ENCODE data around the gene UBE2I.

The UBE2I gene

DNA sequence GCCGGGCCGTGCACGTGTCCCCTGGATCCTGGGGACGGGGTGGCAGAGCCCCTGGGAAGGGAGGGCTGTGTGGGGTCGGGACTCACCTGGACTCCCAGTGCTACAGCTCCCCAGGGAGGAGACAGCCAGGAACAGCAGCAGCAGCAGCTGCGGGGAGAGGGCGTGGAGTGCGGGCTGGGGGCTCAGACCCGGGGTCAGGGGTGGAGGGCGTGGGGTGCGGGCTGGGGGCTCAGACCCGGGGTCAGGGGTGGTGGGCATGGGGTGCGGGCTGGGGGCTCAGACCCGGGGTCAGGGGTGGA lies 32.9 kb upstream of the UBE2I start:
- Histone ChIP-seq H3K4me3 (ENCODE audit: low read depth in 1 of 2, low read length in 1 of 2) (no peak overlapping the region), H3K36me3 (no peaks in the 10 kb centered on the region), H3K9me3 (no peaks in the 10 kb centered on the region), H3K27ac (no peak overlapping the region), H3K4me1 (ENCODE audit: control insufficient read depth in 1 of 2, insufficient read depth in 1 of 2, low read depth in 1 of 2, low read length in 1 of 2) (no peaks in the 10 kb centered on the region), H3K27me3 (peaks cover 54% of the 10 kb centered on the region)
- TF ChIP-seq, protein P1, sequence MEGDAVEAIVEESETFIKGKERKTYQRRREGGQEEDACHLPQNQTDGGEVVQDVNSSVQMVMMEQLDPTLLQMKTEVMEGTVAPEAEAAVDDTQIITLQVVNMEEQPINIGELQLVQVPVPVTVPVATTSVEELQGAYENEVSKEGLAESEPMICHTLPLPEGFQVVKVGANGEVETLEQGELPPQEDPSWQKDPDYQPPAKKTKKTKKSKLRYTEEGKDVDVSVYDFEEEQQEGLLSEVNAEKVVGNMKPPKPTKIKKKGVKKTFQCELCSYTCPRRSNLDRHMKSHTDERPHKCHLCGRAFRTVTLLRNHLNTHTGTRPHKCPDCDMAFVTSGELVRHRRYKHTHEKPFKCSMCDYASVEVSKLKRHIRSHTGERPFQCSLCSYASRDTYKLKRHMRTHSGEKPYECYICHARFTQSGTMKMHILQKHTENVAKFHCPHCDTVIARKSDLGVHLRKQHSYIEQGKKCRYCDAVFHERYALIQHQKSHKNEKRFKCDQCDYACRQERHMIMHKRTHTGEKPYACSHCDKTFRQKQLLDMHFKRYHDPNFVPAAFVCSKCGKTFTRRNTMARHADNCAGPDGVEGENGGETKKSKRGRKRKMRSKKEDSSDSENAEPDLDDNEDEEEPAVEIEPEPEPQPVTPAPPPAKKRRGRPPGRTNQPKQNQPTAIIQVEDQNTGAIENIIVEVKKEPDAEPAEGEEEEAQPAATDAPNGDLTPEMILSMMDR (IDR thresholded peaks at IDR 0.05): no peak

DNA sequence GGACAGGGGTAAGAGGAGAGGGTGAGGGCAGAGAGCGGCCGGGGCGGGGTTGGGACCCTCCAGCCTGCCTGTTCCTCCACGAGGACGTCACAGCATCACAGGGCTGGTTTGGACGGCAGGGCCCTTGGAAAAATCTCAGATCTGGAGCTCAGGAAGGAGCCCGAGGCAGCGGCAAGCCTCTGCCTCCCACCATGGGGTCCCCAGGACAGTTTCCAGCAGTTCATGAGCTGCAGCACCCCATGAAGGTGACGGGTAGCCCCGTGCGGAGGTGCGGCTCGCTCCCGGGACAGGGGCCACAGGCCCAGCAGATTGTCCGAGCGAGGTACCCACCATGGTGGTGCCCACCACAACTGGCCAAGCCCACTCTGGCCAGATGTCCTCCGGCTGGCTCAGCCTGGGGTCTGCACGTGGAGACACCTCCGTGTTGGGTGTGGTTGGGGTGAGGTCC lies 32.3 kb upstream of the UBE2I start:
- H3K27me3 ChIP-seq: peaks cover 55% of the 10 kb centered on the region

DNA sequence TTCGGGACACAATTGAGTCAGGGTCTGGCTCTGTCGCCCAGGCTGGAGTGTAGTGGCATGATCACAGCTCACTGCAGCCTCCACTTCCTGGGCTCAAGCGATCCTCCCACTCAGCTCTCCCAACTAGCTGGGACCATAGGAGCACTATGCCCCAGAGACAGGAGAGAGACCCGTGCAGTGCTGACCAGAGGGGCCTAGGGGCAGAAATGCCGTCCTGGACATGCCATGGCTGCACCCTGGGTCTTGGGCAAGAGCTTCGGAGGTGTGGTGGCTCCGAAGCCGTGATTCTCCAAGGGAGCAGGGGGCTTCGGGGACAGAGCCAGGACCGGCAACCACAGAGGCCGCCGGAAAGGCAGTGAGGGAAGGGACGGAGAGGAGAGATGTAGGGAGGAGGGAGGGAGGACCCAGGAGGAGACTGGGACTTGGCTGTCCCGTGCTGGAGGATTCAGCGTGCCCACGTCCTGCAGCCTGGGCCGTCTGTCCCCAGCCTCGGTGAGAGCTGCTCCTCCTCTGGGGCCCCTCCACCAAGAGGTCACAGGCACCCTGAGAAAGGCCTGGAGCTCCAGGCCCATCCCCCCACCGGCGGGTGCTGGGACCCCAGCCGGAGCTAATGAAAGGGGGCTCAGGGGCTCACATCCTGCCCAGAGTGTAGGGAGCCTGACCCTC lies 31.7 kb upstream of the UBE2I start:
- peaks cover 56% of the 10 kb centered on the region for H3K27me3 ChIP-seq
- no peak overlapping the region for H3K27ac ChIP-seq
- no peaks in the 10 kb centered on the region for H3K36me3 ChIP-seq
- H3K4me3 ChIP-seq (ENCODE audit: low read depth in 1 of 2, low read length in 1 of 2): no peak overlapping the region
- H3K4me1 ChIP-seq (ENCODE audit: control insufficient read depth in 1 of 2, insufficient read depth in 1 of 2, low read depth in 1 of 2, low read length in 1 of 2): no peaks in the 10 kb centered on the region
- TF ChIP-seq, protein P1 (IDR thresholded peaks at IDR 0.05): no peak
- no peaks in the 10 kb centered on the region for H3K9me3 ChIP-seq

More for the DNA sequence above, 32.3 kb upstream of the UBE2I start:
- Histone ChIP-seq H3K4me1 (ENCODE audit: control insufficient read depth in 1 of 2, insufficient read depth in 1 of 2, low read depth in 1 of 2, low read length in 1 of 2) (no peaks in the 10 kb centered on the region), H3K27ac (no peak overlapping the region), H3K36me3 (no peaks in the 10 kb centered on the region), H3K9me3 (no peaks in the 10 kb centered on the region), H3K4me3 (ENCODE audit: low read depth in 1 of 2, low read length in 1 of 2) (no peak overlapping the region)
- TF ChIP-seq, protein P1 (IDR thresholded peaks at IDR 0.05): no peak

DNA sequence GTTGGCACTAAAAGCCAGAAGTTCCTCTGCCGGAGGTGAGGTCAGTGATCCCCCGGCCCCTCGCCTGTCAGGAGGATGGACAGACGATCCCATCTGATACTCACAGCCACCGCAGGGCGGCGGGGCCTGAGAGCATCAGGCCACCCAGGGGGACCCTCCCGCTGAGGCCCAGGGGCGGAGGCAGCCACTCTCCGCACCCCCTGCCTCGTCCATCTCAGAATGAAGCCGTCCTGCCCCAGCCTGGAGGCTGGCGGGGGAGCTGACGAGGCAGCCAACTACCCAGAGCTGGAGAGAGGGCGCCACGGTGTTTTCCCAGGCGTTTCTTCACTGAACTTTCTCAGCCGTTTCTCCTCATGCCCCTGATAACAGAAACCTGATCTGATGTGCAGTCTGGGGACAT lies 31.0 kb upstream of the UBE2I start:
- Histone ChIP-seq H3K36me3 (no peaks in the 10 kb centered on the region), H3K27ac (no peak overlapping the region), H3K4me3 (ENCODE audit: low read depth in 1 of 2, low read length in 1 of 2) (no peak overlapping the region), H3K9me3 (no peaks in the 10 kb centered on the region), H3K4me1 (ENCODE audit: control insufficient read depth in 1 of 2, insufficient read depth in 1 of 2, low read depth in 1 of 2, low read length in 1 of 2) (no peaks in the 10 kb centered on the region), H3K27me3 (peaks cover 59% of the 10 kb centered on the region)
- TF ChIP-seq, protein P1 (IDR thresholded peaks at IDR 0.05): no peak

DNA sequence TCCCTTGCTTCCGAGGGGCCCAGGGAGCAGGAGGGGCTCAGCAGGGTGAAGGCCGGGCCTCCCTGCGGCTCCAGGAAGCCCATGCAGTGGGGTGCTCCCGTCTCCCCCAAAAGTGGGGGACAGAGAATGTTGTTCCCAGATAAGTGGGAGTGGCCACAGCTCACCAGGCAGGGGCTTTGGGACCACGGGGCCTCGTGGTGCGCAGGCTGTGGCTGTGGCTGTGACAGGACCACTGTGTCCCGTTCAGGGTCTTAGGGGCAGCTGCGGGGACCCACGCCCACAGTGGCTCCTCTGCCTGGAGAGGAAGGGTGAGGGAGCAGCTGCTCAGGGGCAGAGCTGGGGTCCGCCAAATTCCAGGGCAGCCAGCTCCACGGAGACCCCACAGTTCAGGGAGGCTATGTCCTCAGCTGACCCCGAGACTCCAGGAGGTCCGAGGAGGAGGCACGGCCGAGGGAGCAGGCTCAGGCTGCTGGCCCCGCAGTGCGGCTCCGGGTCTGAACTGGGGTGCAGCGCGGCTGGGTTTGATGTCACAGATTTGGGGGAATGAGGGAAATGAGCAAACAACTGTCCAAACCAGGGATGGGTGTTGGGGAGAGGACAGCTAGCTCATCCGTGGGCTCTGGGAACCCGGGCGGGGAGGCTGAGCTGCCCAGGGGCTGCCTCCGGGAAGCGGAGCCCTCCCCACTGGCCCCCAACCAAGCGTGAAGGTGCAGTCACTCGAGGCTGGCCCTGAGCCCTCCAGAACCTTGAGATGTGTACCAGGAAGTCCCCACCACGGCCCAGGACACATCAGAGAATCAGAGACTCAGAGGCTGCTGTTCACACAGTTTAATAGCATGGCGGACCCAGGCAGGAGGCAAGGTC lies 30.1 kb upstream of the UBE2I start:
- H3K4me1 ChIP-seq (ENCODE audit: control insufficient read depth in 1 of 2, insufficient read depth in 1 of 2, low read depth in 1 of 2, low read length in 1 of 2): no peaks in the 10 kb centered on the region
- no peak overlapping the region for H3K27ac ChIP-seq
- peaks cover 65% of the 10 kb centered on the region for H3K27me3 ChIP-seq
- no peaks in the 10 kb centered on the region for H3K36me3 ChIP-seq
- no peak overlapping the region for H3K4me3 ChIP-seq (ENCODE audit: low read depth in 1 of 2, low read length in 1 of 2)
- H3K9me3 ChIP-seq: no peaks in the 10 kb centered on the region
- TF ChIP-seq, protein P1 (IDR thresholded peaks at IDR 0.05): no peak
